GM18502 (cell line): ENCODE results near the gene PSEN1.
"Not testable (repeated sequence)": the region's sequence is repeated elsewhere in the genome, so short reads cannot be mapped to it uniquely, and the experiment has no call there.

Experiments used
- ATAC-seq: cut with Tn5 transposase; IDR thresholded peaks from one replicate; pipeline ENCODE4 v1.9.1; 2021; ENCODE audit warnings: mild to moderate bottlenecking; ENCODE audit not compliant: unreplicated experiment, poor library complexity

PSEN1 gene

DNA sequence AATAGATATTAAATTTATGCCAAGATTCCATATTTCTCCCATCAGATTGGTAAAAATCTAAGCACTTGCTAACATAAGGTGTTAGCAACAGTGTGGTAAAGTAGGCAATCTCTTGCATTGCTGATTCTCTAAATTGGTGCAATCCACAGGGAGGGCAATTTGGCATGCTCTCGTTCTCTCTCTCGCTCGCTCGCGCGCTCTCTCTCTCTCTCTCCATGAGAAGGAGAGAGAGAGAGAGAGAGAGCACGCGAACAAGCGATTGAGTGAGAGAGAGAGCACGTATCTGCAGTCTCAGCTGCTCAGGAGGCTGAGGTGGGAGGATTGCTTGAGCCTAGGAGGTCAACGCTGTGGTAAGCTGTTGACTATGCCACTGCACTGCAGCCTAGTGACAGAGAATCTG lies 25.9 kb downstream of the PSEN1 start:
- ATAC-seq: no peak

DNA sequence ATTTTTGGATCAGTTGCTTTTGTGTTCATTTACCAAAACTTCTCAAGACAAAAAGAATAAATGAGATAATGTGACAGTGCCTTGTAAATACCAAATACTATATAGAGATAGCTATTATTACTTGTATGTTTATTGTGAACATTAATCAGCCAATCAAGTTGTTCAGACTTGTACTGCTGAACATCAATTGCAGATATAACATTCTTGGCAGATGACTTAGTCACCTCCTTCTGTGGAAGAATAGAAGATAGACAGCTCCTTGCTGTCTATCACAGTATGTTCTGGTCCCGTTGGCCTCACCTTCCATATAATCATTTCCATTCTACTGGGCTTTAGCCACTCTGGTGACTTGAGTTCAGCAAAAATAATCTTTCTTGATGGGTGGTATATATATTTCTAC lies 30.1 kb downstream of the PSEN1 start:
- ATAC-seq: no peak

DNA sequence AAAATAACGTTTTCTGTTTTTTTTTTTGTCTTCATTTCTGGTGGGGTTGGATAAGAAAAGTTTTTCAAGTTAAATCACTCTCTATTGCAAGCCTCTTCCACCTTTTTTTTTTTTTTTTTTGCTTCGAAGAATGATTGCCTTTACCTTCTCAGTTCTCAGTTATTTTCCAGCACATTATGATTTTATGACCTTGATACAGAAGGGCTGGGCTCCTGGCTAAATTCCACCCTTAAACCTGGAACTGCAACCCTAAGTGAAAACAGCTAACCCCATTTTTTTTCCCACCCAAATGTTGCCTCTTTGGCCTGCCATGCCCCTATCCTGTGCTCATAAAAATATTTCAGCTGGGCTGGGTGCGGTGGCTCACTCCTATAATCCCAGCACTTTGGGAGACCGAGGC lies 31.4 kb downstream of the PSEN1 start:
- no peak for ATAC-seq

DNA sequence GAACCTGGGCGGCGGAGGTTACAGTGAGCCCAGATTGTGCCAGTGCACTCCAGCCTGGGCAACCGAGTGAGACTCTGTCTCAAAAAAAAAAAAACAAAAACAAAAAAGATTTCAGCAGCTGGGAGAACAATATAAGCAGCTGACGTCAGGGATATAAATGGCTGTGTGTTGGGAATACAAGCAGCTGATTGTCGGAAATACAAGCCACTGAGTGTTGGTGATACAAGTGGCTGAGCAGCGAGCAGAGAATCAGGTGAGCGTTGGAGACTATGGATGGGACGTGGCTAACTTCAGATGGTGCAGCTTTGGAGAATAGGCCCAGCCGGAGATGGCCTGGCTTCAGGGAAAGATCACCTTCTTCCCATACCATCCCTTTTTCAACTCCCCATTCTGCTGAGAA lies 32.0 kb downstream of the PSEN1 start:
- no peak for ATAC-seq

GRCh38 chr14:73168691-73169090 lies 32.4 kb downstream of the PSEN1 start:
- ATAC-seq: no peak

GRCh38 chr14:73169855-73170254 lies 33.5 kb downstream of the PSEN1 start:
- not testable (repeated sequence) for ATAC-seq

DNA sequence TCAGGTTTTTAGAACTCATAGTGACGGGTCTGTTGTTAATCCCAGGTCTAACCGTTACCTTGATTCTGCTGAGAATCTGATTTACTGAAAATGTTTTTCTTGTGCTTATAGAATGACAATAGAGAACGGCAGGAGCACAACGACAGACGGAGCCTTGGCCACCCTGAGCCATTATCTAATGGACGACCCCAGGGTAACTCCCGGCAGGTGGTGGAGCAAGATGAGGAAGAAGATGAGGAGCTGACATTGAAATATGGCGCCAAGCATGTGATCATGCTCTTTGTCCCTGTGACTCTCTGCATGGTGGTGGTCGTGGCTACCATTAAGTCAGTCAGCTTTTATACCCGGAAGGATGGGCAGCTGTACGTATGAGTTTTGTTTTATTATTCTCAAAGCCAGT lies 34.4 kb downstream of the PSEN1 start:
- ATAC-seq: no peak

DNA sequence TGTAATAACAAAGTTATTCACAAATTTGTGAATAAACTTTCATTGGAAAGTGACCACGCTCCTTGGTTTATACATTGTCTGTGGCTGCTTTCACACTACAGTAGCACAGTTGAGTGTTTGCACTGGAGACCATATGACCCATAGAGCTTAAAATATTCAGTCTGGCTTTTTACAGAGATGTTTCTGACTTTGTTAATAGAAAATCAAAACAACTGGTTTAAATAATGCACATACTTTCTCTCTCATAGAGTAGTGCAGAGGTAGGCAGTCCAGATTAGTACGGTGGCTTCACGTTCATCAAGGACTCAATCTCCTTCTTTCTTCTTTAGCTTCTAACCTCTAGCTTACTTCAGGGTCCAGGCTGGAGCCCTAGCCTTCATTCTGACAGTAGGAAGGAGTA lies 36.2 kb downstream of the PSEN1 start:
- no peak for ATAC-seq

DNA sequence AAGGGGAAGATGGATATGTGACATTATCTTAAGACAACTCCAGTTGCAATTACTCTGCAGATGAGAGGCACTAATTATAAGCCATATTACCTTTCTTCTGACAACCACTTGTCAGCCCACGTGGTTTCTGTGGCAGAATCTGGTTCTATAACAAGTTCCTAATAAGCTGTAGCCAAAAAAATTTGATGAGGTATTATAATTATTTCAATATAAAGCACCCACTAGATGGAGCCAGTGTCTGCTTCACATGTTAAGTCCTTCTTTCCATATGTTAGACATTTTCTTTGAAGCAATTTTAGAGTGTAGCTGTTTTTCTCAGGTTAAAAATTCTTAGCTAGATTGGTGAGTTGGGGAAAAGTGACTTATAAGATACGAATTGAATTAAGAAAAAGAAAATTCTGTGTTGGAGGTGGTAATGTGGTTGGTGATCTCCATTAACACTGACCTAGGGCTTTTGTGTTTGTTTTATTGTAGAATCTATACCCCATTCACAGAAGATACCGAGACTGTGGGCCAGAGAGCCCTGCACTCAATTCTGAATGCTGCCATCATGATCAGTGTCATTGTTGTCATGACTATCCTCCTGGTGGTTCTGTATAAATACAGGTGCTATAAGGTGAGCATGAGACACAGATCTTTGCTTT lies 36.9 kb downstream of the PSEN1 start:
- ATAC-seq: no peak

DNA sequence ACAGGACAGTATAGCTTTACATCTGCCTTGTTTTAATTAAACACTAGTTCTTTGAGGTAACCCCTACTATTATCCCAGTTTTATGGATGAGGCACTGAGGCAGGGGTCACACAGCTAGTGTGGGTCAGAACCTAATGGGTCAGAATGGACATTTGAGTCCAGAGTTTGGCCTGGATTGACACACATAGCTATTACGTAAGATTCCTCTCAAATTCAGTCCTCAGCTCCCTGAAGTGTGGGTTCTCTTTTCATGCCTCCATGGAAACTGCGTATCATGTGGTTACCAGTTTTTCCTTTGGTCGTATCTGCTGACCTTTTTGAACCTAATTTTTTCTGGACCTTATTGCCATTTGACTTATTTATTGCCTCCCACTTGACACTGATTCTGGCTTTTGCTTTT lies 40.4 kb downstream of the PSEN1 start:
- ATAC-seq: no peak

GRCh38 chr14:73180385-73180805 lies 44.1 kb downstream of the PSEN1 start:
- no peak for ATAC-seq

DNA sequence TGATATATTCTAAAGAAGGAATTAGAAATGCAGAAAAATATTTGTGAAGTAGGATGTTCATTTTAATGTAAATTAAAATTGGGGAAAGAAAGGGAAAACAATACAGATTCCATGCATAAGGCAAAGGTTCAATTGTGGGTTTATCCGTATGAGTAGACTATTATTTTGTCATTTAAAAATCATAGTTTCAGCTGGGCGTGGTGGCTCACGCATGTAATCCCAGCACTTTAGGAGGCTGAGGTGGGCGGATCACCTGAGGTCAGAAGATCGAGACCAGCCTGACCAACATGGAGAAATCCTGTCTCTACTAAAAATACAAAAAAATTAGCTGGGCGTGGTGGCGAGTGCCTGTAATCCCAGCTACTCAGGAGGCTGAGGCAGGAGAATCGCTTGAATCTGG lies 44.7 kb downstream of the PSEN1 start:
- ATAC-seq: not testable (repeated sequence)

GRCh38 chr14:73188501-73188911 lies 52.2 kb downstream of the PSEN1 start:
- ATAC-seq: no peak

GRCh38 chr14:73189651-73190050 lies 53.3 kb downstream of the PSEN1 start:
- no peak for ATAC-seq

GRCh38 chr14:73191441-73191840 lies 55.1 kb downstream of the PSEN1 start:
- no peak for ATAC-seq

- not testable (repeated sequence) for ATAC-seq
Observed at GRCh38 chr14:73194306-73194705, 58.0 kb downstream of the PSEN1 start.

GRCh38 chr14:73198253-73198652 lies 61.9 kb downstream of the PSEN1 start:
- ATAC-seq: no peak

DNA sequence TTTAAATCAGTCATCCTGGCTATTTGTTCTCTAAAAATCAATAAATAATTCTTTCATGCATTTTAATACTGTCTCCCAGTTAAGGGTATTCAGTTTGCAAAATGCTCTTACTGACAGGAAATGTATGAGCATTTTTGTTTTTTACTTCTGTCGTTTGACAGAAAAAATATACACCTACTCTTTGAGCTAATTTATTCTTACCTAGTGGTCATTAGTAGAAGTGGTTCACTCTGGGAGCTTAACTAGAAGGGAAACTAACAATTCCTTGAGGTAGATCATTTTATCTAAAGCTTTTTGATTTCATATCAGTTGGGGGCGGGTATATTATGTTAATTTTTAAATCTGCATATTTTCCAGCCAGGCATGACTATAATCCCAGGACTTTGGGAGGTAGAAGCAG lies 67.2 kb downstream of the PSEN1 start:
- ATAC-seq: no peak

DNA sequence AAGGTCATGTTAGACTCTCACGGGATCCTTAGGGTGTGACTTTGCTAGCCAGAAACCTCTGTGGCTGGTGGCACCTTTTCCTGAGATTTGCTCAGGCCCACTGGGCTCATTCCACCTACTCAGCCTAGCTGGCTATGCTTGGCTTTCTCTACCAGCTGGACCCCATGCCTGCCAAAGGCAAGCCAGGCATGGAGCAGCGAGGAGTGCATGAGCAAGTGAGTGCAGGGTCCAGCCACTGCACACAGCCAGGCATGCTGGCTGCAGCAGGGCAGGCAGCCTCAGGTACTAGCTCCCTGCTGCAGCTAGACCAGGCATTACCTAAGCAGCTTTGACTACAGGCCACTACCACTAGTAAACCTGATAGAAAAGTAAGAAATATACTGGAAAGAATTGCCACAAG lies 71.3 kb downstream of the PSEN1 start:
- ATAC-seq: no peak

DNA sequence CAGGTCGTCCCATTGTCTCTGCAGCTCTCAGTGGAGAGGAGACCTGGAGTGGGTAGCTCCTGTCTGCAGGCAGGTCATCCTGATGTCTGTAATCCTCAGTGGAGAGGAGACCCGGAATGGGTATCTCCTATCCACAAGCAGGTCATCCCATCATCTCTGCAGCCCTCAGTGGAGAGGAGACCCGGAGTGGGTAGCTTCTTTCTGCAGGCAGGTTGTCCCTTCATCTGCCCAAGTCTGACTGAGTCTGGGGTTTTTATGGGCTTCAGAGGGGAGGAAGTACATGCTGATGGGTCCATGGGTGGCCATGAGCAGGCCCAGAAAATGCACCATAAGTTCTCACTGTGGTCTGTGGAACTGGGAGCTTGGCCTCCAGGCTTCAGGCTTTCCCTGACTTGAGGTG lies 72.1 kb downstream of the PSEN1 start:
- no peak for ATAC-seq

DNA sequence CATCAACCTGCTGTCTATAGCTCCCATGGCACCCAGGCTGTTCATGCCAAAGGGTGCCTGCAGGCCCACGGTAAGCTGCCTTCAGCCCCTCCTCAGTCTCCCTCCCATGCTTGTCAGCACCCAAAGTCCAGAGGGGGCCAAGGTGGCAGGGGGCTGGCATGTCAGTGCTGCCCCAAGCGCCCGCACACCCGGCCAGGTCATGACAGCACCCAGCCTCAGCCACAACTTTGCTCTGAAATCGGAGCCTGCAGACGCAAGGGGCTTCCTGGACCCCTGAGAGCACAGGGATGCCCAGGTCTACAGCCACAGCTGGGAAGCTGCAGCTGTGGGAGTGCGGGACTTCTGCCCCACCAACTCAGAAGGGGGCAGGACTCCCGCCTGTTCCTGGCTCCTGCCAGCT lies 72.5 kb downstream of the PSEN1 start:
- no peak for ATAC-seq

GRCh38 chr14:73209953-73210352 lies 73.6 kb downstream of the PSEN1 start:
- no peak for ATAC-seq
